COLO829 (cell line): ENCODE measurements around the gene CDC42EP3.
A peak's percentile ranks its signal among the peaks of the same experiment; 100 is the strongest.

Experiments
- DNase-seq: peaks from one replicate; pipeline ENCODE4 v3.0.0; 2012; ENCODE audit warnings: low spot score

CDC42EP3 gene

DNA sequence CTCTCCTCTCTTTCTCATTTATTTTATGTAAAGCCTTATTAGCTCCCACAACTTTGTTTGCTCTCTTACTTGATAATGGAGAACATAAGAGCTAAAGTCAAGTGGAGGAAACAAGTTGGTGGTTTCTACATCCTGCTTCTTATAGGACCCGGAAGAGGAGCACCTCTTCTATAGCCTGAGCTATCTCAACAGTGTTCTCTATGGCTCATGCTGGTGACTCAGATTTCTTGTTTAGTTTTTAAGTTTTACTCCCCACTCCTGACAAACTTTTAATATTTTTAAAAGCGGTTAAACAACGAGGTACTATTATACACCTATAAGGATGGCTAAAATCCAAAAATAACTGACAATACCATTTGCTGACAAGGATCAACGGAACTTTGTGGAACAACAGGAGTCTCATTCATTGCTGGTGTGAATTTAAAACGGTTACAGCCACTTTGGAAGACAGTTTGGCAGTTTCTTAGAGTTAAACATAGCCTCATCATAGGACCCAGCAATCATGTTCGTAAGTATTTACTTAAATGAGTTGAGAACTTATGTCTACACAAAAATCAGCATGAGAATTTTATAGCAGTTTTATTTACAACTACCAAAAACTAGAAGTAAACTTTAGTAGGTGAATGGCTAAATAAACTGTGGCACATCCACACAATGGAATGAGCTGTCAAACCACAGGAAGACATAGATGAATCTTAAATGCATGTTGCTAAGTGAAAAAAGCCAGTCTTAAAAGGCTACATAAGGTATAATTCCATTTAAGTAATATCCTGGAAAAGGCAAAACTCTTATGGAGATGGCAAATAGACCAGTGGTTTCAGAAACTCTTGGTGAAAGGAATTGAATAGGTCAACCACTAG, 12.7 kb upstream of the CDC42EP3 start:
- no peak for DNase-seq

DNA sequence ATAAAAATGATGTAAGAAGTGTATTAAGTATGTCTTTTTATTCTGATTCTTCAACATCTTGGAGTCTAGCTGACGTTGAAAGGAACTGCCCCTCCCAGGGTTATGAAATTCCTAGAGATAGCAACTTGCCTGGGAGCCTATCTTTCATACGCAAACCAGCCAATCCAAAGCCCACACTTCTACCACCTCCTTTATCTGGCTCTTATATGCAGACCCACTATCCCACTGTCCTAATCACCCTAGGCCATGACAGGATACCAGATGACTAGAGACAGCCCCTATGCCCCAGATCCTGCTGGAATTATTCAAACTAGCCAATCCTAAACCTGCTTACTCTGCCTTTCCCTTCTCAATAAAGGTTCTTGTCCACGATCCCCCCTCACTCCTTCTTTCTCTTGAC, 11.8 kb upstream of the CDC42EP3 start:
- no peak for DNase-seq

DNA sequence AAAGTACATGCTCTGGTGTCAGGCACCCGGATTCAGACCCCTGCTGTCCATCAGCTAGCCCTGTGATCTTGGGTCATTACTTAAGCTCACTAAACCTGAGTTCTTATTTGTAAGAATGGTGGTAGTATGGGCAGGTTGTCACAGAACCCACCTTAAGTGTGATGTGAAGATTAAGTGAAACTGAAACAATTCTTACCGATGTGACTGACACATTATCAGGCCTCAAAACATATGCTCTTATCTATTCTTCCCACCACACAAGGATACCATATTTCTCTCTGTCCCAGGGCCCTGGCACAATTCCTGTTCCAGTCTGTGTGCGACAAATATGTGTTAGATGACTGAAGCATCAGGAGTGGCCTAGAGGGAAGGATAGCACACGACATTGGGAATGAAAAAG, 11.0 kb upstream of the CDC42EP3 start:
- no peak for DNase-seq

DNA sequence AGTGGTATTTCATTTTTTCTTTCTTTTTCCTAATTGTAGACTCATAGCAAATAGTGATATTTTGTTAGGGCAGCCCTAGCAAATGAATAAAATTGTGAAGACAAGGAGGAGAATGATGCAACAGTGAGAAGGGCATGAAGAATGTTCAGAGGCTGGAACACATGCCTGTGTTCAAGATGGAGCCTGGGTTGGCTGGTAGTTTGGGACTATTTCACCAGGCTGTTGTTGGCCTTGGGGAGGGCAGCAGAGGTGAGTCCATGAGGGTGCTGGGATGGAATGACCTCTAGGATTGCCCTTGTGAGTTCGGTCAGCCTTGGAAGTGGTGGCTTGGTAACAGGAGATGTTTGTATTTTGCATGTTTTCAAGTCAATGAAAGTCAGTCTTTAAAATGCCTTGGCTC, 10.1 kb upstream of the CDC42EP3 start:
- no peak for DNase-seq

DNA sequence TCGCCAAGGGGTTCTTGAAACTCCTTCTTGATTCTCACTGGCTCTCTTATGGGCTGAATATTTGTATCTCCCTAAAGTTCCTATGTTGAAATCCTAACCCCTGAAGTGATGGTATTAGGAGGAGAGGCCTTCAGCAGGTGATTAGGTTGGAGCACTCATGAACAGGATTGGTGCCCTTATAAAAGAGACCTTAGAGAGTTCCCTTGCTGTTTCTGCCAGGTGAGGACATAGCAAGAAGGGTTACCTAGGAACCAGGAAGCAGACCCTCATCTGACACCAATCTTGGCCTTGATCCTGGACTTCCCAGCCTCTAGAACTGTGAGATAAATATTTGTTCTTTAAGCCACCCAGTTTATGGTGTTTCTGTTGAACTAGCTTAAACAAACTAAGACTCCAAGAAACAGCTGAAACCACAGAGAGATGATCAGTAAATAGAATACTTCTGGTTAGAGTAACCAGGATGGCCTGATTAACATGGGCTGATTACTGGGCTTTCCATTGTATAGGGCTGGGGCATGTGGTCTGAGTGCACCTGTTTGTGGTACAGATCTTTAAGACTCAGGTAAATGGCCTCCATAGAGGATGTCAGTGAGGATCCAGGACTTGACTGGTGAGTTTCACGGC, 7.7 kb upstream of the CDC42EP3 start:
- no peak for DNase-seq

DNA sequence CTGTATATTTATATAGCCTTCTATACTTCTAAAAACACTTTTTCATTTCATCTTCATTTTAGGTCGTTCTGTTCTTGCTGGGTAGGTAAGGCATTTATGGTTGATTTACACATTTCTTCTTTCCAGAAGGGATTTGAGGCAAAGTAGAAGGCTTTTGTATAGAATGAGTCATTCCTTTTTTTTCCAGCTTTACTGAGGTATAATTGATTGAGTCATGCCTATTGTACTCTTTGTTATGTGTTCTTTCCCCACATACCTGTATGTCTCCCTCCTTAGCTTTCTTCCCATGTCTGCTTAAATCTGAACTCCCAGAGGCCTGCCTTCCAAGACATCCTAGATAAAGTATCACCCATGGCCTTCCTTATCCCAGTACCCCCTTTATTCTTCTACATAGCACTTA, 4.8 kb upstream of the CDC42EP3 start:
- no peak for DNase-seq

DNA sequence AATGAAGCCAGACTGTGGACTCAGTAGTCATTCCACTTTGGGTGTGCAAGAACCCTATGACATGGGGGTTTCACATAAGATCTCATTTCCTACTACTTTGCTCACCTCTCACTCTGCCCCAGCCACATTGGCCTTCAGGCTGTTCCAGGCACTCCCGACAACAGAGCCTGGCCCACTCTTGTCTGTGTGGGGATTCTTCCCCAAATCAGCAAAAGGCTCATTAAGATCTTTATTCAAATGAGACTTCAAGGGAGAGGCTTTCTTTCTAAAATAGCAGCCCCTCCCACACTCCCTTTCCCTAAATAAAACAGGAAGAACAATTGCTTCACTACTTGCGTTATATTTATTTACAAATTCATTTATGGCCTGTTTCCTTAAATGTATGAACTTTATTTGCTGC, 3.5 kb upstream of the CDC42EP3 start:
- DNase-seq: no peak

DNA sequence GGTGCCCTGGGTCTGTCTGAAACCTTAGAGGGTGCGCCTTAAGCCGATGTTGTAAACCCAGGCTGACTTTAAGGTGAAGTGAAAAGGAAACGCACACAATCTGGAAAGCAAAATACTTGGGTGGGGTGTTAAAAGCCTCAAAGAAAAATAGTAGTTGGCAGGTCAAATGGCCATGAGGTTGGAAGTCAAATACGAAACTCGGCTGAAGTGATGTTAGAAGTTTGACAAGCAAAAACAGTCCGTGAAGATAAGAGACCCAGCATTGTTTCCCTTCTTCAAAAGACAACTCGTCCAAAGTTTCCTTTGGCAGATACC, 1.4 kb upstream of the CDC42EP3 start:
- no peak for DNase-seq

DNA sequence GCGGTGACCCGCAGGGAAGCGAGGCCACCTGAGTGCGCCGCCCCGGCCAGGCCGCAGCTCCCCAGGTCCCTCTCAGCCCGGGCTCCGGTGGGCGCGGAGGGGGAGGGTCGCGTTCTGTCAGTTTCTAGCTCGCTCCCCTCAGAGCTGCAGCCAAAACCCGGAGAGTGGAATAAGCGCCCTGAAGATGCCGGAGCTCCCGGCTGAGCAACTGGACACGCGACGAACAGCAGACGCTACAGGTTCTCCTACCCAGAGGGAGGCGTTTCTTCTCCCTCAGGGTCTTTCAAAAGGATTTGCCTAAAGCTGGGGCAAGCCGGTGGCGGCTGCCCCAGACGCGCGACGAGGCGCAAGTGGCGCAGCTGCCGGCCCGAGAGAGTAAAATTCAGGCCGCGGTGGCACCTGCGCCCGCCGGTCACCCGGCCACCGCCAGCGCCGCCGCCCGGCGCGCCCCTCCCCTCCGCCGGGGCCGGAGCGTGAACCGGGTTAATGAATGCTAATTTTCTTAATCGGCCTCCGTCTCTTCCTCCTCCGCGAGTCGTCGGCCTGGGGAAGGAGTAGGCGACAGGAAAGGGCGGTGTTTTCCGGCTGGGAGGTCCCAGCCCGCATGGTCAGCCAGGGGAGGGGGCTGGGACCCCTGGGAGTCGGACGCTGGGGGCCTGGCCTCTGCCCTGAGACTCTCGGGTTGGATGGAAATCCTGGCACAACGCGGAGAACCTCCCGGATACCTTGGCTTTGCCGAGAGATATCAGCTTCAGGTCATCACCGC, 845 bp upstream of the CDC42EP3 start:
- DNase-seq: peak; percentile 83

DNA sequence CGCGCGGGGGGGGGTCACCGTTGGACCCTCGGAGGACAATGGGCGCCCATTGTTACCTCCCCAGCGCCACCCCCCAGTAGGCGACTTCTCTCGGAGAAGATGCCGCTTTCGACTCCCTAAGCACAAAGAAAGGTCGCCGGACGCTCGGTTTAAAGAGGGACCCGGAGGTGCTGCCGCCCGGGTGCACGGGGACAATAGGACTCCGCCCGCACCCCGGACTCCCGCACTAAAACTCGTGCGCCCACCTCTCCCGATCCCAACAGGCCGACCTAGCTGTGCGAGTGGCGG, 318 bp upstream of the CDC42EP3 start:
- no peak for DNase-seq

DNA sequence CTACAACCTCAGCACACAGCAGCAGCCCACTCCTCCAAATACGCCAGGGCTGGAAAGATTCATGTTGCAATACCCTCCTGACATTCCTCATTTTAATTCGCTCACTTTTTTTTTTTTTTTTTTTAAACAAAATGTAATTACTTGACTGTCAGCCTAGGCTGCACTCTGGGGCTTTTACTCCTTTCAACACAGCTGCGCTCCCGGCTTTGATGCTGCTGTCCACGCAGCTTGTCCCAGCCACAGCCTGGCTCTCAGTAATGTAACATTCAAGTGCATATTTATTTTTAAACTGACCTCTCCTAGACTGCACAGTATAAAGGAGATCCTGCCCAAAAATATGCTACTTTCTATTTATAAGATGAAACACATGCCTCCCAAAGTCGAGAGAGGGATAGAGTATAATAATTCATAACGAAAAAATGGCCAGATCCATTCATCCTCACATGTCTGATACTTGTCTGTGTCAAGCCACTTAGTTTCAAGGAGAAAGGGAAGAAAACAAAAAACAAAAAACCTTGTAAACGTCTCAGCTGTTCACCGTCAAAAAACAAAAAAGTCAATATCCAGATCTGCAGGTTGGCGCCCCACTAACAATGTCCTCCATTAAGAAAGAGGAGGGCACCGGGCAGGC, 949 bp downstream of the CDC42EP3 start:
- no peak for DNase-seq

DNA sequence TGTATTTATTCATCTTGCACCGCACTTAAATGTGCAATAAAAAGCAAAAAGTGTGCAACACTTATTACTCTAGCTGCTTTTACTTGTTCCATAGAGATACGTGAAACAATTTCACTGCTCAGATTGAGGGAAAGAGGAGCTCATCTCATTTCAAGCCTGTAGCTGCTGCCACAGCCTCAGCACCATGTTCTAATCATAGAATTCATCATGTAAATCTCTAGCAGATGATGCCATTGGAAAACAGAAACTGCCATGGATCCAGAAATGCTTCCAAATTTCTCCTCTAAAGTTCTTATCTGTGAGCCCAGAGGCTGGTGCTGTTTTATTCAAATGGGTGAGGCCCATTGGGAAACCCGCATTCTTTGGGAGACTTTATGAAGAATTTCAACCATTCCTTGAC, 2.0 kb downstream of the CDC42EP3 start:
- DNase-seq: no peak

DNA sequence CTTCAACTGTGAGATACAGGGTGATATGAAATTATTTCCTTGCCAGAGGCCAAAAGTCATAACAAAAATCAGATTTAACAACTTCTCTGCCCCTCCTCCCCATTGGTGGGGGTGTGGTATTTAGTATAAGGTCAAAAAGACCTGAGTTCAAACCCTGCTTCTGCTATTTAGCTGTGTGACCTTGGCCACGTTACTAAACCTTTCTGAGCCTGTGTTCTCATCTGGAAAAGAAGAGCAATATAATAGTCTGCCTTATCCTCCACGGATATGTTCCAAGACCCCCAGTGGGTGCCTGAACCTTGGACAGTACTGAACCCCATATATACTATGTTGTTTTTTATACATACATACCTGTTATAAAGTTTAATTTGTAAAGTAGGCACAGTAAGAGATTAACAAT, 3.7 kb downstream of the CDC42EP3 start:
- DNase-seq: no peak

DNA sequence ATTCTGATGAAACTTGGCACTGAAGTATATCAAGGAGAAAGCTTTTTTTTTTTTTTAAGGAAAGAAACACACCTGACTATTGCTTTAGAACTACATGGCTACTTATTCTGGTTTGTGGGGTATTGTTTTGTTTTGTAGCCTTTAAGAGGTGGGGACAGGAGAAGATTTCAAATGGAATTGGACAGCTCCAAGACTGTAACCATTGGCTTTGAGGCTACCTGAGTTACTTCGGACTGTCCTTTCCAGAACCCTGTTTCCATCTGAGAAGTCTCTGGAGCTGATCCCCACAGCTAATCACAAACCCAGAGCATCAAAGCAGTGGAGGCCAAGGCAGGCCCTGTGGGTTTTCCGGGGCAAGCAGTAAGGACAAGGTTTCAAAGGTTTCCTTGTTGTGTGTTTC, 4.7 kb downstream of the CDC42EP3 start:
- no peak for DNase-seq

DNA sequence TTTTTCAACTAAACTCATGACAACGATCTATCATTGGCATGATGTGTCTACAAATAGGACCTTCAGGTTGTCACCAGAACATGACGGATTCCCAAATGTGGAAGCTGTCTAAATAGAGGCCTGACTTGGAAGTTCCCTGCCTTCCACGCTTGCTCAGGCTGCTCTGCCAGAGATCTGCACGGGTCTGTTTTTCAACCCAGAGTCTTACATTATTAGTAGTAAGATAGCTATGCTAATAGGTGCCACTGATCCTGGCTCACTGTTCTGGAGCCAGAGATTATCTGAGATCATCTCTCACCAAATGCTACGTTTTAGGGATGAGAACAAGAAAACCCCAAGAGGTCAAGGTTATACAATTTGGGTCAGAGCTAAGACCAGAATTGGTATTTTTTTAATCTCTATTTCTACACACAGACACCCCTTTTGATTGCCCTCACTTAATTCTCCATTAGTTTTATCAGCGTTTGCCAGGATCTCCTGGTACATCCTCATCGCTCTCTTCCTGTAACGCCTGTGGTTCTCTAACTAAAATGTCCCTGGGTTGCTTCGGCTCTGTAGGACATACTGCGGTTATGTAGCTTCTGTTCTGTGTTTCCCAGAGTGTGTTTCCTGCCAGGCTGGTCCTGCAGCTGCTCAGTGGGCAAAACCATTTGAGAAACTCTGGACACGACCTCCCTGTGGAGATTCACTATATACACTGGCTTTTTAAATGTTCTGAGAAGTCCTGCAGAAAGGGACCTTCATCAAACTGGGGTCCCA, 5.7 kb downstream of the CDC42EP3 start:
- no peak for DNase-seq

DNA sequence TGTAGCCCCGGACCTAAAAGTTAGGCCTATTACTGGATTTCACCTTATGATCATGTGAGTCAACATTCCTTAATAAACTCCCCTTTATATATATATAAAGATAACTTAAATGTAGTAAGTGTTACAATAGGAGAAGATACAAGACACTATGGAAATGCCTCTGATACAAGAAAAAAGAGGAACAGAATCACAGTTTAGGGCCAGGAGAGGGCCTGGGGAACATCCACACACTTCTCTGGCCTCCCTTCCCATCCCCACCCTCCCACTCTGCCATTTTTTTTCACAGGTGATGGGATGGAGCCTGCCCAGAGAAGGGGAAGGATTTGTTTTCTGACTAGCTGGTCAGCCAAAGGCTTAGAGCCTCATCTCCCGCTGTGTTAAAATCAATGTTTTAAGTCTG, 6.4 kb downstream of the CDC42EP3 start:
- no peak for DNase-seq

DNA sequence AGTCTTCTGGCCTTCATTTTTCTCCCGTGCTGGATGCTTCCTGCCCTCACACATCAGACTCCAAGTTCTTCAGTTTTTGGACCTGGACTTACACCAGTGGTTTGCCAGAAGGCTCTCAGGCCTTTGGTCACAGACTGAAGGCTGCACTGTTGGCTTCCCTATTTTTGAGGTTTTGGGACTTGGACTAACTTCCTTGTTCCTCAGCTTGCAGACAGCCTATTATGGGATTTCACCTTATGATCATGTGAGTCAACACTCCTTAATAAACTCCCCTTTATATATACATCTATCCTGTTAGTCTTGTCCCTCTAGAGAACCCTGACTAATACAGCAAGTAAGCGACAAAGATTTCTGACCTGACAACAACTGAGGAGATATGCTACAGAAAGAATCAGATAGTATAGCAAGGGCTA, 7.2 kb downstream of the CDC42EP3 start:
- DNase-seq: no peak

DNA sequence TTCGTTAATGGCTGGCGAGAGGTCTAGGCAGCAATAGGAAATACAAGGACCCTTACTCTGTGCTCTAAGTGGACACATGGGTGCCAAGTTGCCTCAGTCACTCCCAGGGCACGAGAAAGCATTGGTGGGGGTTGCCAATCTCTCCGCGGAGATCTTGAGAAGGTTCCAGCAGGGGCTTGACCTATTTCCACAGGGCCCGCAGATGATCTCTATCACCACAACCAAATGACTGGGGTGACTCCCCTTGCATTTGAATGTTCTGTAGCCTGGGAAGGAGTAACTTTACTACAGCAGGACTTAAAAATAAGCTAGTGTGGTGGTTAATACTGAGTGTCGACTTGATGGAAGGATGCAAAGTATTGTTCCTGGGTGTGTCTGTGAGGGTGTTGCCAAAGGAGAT, 8.1 kb downstream of the CDC42EP3 start:
- DNase-seq: no peak

DNA sequence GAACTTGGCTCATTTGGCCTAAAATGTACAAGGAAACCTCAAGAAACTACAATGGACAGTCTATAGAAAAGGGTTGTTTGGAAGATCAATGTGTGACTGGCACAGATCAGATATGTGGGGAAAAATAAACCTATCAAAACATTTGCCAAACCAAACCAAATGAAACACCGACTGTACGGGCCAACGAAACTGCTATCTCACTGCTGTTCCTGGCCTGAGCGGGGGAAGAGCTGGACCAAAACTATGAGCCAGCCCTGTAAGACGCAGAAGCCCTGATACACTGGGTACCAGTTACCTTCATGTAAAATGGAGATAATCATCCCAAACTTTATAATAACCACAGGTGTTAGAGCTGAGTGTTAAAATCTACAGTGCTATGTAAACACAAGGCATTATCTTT, 11.7 kb downstream of the CDC42EP3 start:
- no peak for DNase-seq

DNA sequence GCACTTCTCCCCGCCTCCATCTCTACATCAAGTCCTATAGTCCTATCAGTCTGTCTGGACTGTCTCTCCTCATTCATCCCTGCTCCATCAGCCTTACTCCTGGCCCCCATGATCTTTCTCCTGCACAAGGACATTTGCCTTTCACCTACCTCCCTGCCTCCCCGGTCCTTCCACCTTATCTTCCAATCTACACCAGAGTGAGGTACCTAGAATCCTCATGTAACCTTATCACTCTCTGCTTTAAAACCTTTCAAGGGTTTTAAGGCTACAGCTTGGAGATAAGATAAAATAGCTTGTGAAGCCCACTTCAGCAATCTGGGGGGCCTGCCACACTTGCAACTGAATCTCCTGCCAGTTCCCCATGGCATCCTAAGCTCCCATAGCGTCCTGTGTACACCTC, 12.8 kb downstream of the CDC42EP3 start:
- DNase-seq: no peak

DNA sequence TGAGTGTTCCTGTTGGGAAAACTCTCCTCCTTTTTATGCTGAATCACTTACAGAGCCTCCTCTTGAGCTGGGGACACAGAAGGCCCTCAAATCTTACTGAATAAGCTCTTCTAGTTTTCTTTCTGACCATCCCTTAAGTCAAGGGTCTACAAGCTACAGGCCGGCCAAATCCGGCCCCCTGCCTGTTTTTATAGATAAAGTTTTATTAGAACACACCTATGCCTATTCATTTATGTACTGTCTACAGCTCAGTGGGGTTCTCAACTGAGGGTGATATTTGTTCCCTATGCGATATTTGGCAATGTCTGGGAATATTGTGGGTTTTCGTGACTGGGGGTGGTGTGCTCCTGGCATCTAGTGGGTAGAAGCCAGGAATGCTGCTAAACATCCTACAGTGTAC, 14.0 kb downstream of the CDC42EP3 start:
- no peak for DNase-seq
